Measurements from ENCODE around the gene PHOSPHO2. TPM values are rescaled to one million over a fixed set of nuclear protein-coding genes. Genes with fewer than 3 reads are reported as not detected.

Gene PHOSPHO2, protein sequence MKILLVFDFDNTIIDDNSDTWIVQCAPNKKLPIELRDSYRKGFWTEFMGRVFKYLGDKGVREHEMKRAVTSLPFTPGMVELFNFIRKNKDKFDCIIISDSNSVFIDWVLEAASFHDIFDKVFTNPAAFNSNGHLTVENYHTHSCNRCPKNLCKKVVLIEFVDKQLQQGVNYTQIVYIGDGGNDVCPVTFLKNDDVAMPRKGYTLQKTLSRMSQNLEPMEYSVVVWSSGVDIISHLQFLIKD
- total RNA-seq (5.5 TPM), polyA plus RNA-seq (1 to 10 TPM; 2.2 to 5.1 (median 4.4) TPM)

DNA sequence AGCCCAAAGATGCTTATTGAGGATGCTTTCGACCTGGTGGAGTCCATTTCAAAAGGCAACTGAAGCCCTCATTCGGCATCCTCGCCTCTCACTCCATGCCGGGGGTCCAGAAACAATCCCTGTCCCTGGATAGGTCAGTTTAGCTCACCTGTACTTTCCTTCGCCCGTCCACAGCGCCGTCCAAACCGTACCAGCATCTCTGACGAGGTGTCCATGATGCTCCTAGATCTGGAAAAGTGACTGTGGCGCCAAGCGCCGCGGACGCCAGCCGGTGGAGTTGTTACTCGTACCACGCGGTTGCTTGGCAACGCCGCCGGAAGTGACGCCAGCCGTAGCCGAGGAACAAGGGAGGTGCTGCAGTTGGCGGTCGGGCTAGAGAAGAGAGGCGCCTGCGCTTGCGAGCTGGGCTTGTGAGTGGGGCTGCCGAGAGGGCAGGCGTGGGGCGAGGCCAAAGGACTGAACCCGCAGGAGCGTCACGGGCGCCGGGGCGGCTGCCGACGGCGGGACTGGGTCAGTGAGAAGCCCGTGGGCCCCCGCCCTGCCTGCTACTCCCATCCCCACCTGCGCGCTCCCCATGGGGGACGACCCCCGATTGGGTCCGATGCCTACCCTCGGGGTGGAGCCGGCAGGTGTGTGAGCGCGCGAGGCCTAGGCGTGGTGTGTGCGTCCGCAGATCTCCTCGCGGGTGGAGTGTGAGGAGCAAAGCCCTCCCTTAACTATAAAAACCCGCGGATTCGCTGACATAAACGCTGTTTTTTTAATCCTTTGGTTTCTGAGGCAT is at the start of gene PHOSPHO2, which contains the start of gene CFAP210:
TSS of gene PHOSPHO2 (plus strand) at position 357 of the 781 bp plus-strand sequence. CDS start 6,503 bp downstream, outside the sequence.
TSS of gene CFAP210 (minus strand) at position 293 of the 781 bp plus-strand sequence. CDS start at position 215, 78 bp downstream.
- peak; percentile 98 for ATAC-seq (ENCODE audit: low read depth in 2 of 2)
- Mint-ChIP-seq H3K4me1 (peaks cover 15 to 22% (median 18%) of the 10 kb centered on the region in 4 donors), H3K27me3 (peaks cover 35% of the 10 kb centered on the region), H3K9me3 (peaks cover 1 to 19% (median 4%) of the 10 kb centered on the region in 7 donors), H3K36me3 (peaks cover 3% of the 10 kb centered on the region), H3K27ac (peak within 1 kb of the TSS; percentile 39 to 100 (median 99)), H3K4me3 (peak within 1 kb of the TSS; percentile 87 to 89 (median 88))
- peaks cover 12% of the 10 kb centered on the region for H3K4me1 ChIP-seq (ENCODE audit: control insufficient read depth, insufficient read depth, low read length, poor library complexity, severe bottlenecking)
- peak within 1 kb of the TSS; percentile 92 for H3K27ac ChIP-seq (ENCODE audit: insufficient read depth, low read length, poor library complexity, severe bottlenecking)
- peaks cover 13 to 16% of the 10 kb centered on the region in 2 experiments for H3K9me3 ChIP-seq (ENCODE audit: control insufficient read depth in 2 of 2, low read length in 2 of 2)
- H3K27me3 ChIP-seq (ENCODE audit: control insufficient read depth, insufficient read depth, low read length): peaks cover 12% of the 10 kb centered on the region
- H3K36me3 ChIP-seq (ENCODE audit: control insufficient read depth, insufficient read depth, low read length): no peaks in the 10 kb centered on the region
- DNase-seq: peak; percentile 97 to 99 (median 97)
- peak within 1 kb of the TSS; percentile 82 for H3K4me3 ChIP-seq (ENCODE audit: low read depth, low read length)

DNA sequence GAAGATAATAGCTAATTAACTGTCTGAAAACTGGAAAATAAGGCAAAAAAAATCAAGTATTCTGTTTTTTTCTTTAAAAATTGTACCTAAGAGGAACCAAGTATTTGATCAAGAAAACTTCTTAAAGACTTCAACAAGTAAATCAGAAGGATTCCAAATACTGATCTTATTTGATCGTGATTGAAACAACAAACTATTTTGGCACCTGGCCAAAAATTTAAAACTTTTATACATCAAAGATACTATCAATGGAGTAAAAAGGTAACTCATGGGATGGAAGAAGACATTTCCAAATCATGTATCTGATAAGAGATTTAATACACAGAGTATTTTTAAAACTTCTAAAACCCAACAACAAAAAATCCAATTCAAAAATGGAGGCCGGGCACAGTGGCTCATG is 46.8 kb upstream of the PHOSPHO2 start:
- no peaks in the 10 kb centered on the region for H3K36me3 ChIP-seq (ENCODE audit: control insufficient read depth, insufficient read depth, low read length)
- H3K27ac Mint-ChIP-seq: no peak overlapping the region
- no peak for DNase-seq
- peaks cover 0 to 4% (median 1%) of the 10 kb centered on the region in 4 donors for H3K4me1 Mint-ChIP-seq
- H3K9me3 Mint-ChIP-seq: peaks cover 0 to 3% (median 0%) of the 10 kb centered on the region in 7 donors
- H3K27me3 ChIP-seq (ENCODE audit: control insufficient read depth, insufficient read depth, low read length): no peaks in the 10 kb centered on the region
- H3K4me3 ChIP-seq (ENCODE audit: low read depth, low read length): no peak overlapping the region
- H3K27me3 Mint-ChIP-seq: peaks cover 16% of the 10 kb centered on the region
- H3K4me1 ChIP-seq (ENCODE audit: control insufficient read depth, insufficient read depth, low read length, poor library complexity, severe bottlenecking): no peaks in the 10 kb centered on the region
- no peak overlapping the region for H3K27ac ChIP-seq (ENCODE audit: insufficient read depth, low read length, poor library complexity, severe bottlenecking)
- H3K4me3 Mint-ChIP-seq: no peak overlapping the region
- H3K36me3 Mint-ChIP-seq: no peaks in the 10 kb centered on the region
- no peaks in the 10 kb centered on the region for H3K9me3 ChIP-seq (ENCODE audit: control insufficient read depth in 2 of 2, low read length in 2 of 2)
- no peak for ATAC-seq (ENCODE audit: low read depth in 2 of 2)

DNA sequence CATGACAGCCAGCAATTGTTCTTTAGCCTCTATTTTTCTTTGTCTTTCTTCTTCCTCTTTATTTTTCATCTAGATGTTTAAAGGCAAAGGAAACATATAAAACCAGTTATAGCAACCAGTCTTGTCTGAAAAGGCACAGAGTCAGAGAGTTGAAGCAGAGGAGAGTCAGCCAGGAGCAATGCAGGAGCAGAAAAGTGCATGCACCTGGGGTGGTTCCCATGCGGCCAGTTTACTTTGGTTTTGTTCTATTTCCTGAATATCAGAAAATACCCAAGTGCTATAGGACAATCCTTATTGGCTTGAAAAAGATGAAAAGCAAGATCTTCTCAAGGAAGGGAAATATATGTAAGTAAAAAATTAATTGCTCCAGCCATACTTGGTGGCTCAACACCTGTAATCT is 45.0 kb upstream of the PHOSPHO2 start:
- H3K4me3 Mint-ChIP-seq: no peak overlapping the region
- peaks cover 16% of the 10 kb centered on the region for H3K27me3 Mint-ChIP-seq
- Histone ChIP-seq H3K36me3 (ENCODE audit: control insufficient read depth, insufficient read depth, low read length) (no peaks in the 10 kb centered on the region), H3K4me1 (ENCODE audit: control insufficient read depth, insufficient read depth, low read length, poor library complexity, severe bottlenecking) (no peaks in the 10 kb centered on the region), H3K9me3 (ENCODE audit: control insufficient read depth in 2 of 2, low read length in 2 of 2) (no peaks in the 10 kb centered on the region), H3K27me3 (ENCODE audit: control insufficient read depth, insufficient read depth, low read length) (peaks cover 3% of the 10 kb centered on the region), H3K4me3 (ENCODE audit: low read depth, low read length) (no peak overlapping the region), H3K27ac (ENCODE audit: insufficient read depth, low read length, poor library complexity, severe bottlenecking) (no peak overlapping the region)
- no peak overlapping the region for H3K27ac Mint-ChIP-seq
- peaks cover 0 to 3% (median 0%) of the 10 kb centered on the region in 7 donors for H3K9me3 Mint-ChIP-seq
- H3K4me1 Mint-ChIP-seq: peaks cover 0 to 4% (median 1%) of the 10 kb centered on the region in 4 donors
- no peaks in the 10 kb centered on the region for H3K36me3 Mint-ChIP-seq
- DNase-seq: no peak
- ATAC-seq (ENCODE audit: low read depth in 2 of 2): no peak

DNA sequence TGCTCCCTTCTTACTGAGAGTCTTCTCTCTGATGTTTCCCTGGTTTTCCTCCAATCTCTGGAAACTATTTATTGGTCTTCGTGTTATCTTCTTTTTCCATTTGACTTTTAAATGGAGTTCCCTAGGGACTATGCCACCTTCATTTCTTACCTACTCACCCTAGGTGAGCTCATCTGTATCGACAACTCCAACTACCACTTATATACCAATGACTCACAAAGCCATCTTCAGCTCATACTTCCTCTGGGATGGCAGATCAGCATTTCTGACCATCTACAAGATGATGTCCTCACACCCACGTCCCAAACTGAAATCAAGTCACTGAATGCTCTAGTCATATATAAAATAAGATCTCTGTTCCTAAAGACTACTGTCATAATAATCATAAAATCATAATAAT is 40.6 kb upstream of the PHOSPHO2 start:
- no peak for DNase-seq
- Mint-ChIP-seq H3K36me3 (no peaks in the 10 kb centered on the region), H3K27ac (no peak overlapping the region), H3K9me3 (peaks cover 0 to 3% (median 0%) of the 10 kb centered on the region in 7 donors), H3K4me3 (no peak overlapping the region), H3K27me3 (peaks cover 38% of the 10 kb centered on the region), H3K4me1 (peaks cover 0 to 3% (median 0%) of the 10 kb centered on the region in 4 donors)
- no peak for ATAC-seq (ENCODE audit: low read depth in 2 of 2)
- no peaks in the 10 kb centered on the region for H3K36me3 ChIP-seq (ENCODE audit: control insufficient read depth, insufficient read depth, low read length)
- peaks cover 3% of the 10 kb centered on the region for H3K27me3 ChIP-seq (ENCODE audit: control insufficient read depth, insufficient read depth, low read length)
- no peak overlapping the region for H3K4me3 ChIP-seq (ENCODE audit: low read depth, low read length)
- H3K4me1 ChIP-seq (ENCODE audit: control insufficient read depth, insufficient read depth, low read length, poor library complexity, severe bottlenecking): no peaks in the 10 kb centered on the region
- no peaks in the 10 kb centered on the region for H3K9me3 ChIP-seq (ENCODE audit: control insufficient read depth in 2 of 2, low read length in 2 of 2)
- no peak overlapping the region for H3K27ac ChIP-seq (ENCODE audit: insufficient read depth, low read length, poor library complexity, severe bottlenecking)

DNA sequence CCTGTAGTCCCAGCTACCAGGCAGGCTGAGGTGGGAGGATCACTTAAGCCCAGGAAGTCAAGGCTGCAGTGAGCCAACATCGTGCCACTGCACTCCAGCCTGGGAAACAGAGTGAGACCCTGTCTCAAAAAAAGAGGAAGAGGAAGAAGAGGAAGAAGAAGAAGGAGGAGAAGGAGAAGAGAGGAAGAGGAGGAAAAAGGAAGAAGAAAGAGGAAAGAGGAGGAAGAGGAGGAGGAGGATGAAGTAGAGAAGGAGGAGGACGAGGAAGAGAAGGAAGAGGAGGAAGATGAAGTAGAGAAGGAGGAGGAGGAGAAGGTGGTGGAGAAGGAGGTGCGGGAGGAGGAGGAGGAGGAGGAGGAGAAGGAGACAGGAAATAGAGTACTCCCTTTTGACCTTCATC is 38.1 kb upstream of the PHOSPHO2 start:
- H3K4me3 Mint-ChIP-seq: no peak overlapping the region

DNA sequence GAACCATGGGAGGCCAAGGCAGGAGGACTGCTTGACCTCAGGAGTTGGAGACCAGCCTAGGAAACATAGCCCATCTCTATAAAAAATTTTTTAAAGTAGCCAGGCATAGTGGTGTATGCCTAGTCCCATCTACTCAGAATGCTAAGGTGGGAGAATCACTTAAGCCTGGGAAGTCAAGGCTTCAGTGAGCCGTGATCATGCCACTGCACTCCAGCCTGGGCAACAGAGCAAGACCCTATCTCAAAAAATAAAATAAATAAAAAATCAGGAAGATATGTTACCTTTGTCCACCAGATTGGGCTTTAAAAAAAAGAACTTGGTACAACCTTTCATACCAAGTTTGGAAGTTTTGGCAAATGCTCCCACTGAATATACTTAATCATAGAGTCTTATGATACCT is 35.4 kb upstream of the PHOSPHO2 start:
- Histone ChIP-seq H3K36me3 (ENCODE audit: control insufficient read depth, insufficient read depth, low read length) (no peaks in the 10 kb centered on the region), H3K27ac (ENCODE audit: insufficient read depth, low read length, poor library complexity, severe bottlenecking) (no peak overlapping the region), H3K4me3 (ENCODE audit: low read depth, low read length) (no peak overlapping the region), H3K4me1 (ENCODE audit: control insufficient read depth, insufficient read depth, low read length, poor library complexity, severe bottlenecking) (no peaks in the 10 kb centered on the region), H3K27me3 (ENCODE audit: control insufficient read depth, insufficient read depth, low read length) (peaks cover 2% of the 10 kb centered on the region), H3K9me3 (ENCODE audit: control insufficient read depth in 2 of 2, low read length in 2 of 2) (no peaks in the 10 kb centered on the region)
- Mint-ChIP-seq H3K9me3 (peaks cover 0 to 1% (median 0%) of the 10 kb centered on the region in 7 donors), H3K27me3 (peaks cover 32% of the 10 kb centered on the region), H3K4me3 (no peak overlapping the region), H3K4me1 (no peaks in the 10 kb centered on the region), H3K36me3 (no peaks in the 10 kb centered on the region), H3K27ac (no peak overlapping the region)
- DNase-seq (no peak), ATAC-seq (ENCODE audit: low read depth in 2 of 2) (no peak)

More for the DNA sequence above, 38.1 kb upstream of the PHOSPHO2 start:
- Histone ChIP-seq H3K9me3 (ENCODE audit: control insufficient read depth in 2 of 2, low read length in 2 of 2) (no peaks in the 10 kb centered on the region), H3K4me3 (ENCODE audit: low read depth, low read length) (no peak overlapping the region), H3K36me3 (ENCODE audit: control insufficient read depth, insufficient read depth, low read length) (no peaks in the 10 kb centered on the region), H3K27me3 (ENCODE audit: control insufficient read depth, insufficient read depth, low read length) (peaks cover 5% of the 10 kb centered on the region), H3K4me1 (ENCODE audit: control insufficient read depth, insufficient read depth, low read length, poor library complexity, severe bottlenecking) (no peaks in the 10 kb centered on the region), H3K27ac (ENCODE audit: insufficient read depth, low read length, poor library complexity, severe bottlenecking) (no peak overlapping the region)
- H3K36me3 Mint-ChIP-seq: no peaks in the 10 kb centered on the region
- ATAC-seq (ENCODE audit: low read depth in 2 of 2) (no peak), DNase-seq (no peak)
- no peaks in the 10 kb centered on the region for H3K4me1 Mint-ChIP-seq
- H3K27me3 Mint-ChIP-seq: peaks cover 37% of the 10 kb centered on the region
- H3K27ac Mint-ChIP-seq: peak overlapping the region in 1 of 3 donors; percentile 79
- peaks cover 0 to 3% (median 0%) of the 10 kb centered on the region in 7 donors for H3K9me3 Mint-ChIP-seq

DNA sequence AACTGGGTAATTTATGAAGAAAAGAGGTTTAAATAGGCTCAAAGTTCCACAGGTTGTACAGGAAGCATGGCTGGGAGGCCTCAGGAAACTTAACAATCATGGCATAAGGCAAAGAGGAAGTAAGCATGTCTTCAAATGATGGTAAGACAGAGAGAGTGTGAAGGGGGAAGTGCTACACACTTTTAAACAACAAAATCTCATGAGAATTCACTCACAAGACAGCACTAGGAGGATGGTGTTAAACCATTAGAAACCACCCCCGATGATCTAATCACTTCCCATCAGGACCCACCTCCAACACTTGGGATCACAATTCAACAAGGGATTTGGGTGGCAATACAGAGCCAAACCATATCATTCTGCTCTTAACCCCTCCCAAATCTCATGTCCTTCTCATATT is 34.9 kb upstream of the PHOSPHO2 start:
- H3K27ac Mint-ChIP-seq: no peak overlapping the region
- no peaks in the 10 kb centered on the region for H3K36me3 Mint-ChIP-seq
- H3K9me3 Mint-ChIP-seq: peaks cover 0 to 1% (median 0%) of the 10 kb centered on the region in 7 donors
- Histone ChIP-seq H3K4me3 (ENCODE audit: low read depth, low read length) (no peak overlapping the region), H3K9me3 (ENCODE audit: control insufficient read depth in 2 of 2, low read length in 2 of 2) (no peaks in the 10 kb centered on the region), H3K4me1 (ENCODE audit: control insufficient read depth, insufficient read depth, low read length, poor library complexity, severe bottlenecking) (no peaks in the 10 kb centered on the region), H3K36me3 (ENCODE audit: control insufficient read depth, insufficient read depth, low read length) (no peaks in the 10 kb centered on the region), H3K27ac (ENCODE audit: insufficient read depth, low read length, poor library complexity, severe bottlenecking) (no peak overlapping the region), H3K27me3 (ENCODE audit: control insufficient read depth, insufficient read depth, low read length) (peaks cover 2% of the 10 kb centered on the region)
- H3K4me3 Mint-ChIP-seq: no peak overlapping the region
- no peak for ATAC-seq (ENCODE audit: low read depth in 2 of 2)
- H3K27me3 Mint-ChIP-seq: peaks cover 32% of the 10 kb centered on the region
- no peaks in the 10 kb centered on the region for H3K4me1 Mint-ChIP-seq
- DNase-seq: no peak

Data from CD4-positive, CD25-positive, alpha-beta regulatory T cell (primary cell).